Neuronal stem cell (in vitro differentiated cells): ENCODE results near the gene STMN3.

Experiments
- DNase-seq: peaks from one replicate; pipeline ENCODE4 v3.0.0-alpha.2; 2013; ENCODE audit warnings: low spot score
- H2AFZ ChIP-seq: one replicate; pipeline ENCODE4 v1.6.1; 2013; ENCODE audit warnings: mild to moderate bottlenecking, low read length, inconsistent platforms
- H2AK5ac ChIP-seq: 2 replicates; pipeline ENCODE4 v1.6.1; 2013; ENCODE audit warnings: low read depth, mild to moderate bottlenecking, inconsistent platforms, low read length, moderate library complexity, mixed read lengths
- H2BK120ac ChIP-seq: 2 replicates; pipeline ENCODE4 v1.6.1; 2013; ENCODE audit warnings: low read depth, mild to moderate bottlenecking, inconsistent platforms, low read length, moderate library complexity, mixed read lengths
- H2BK12ac ChIP-seq: one replicate; pipeline ENCODE4 v1.6.1; 2013; ENCODE audit warnings: low read length, inconsistent platforms
- H2BK15ac ChIP-seq: 2 replicates; pipeline ENCODE4 v1.6.1; 2013; ENCODE audit warnings: mild to moderate bottlenecking, low read length, inconsistent platforms, mixed read lengths
- H2BK5ac ChIP-seq: one replicate; pipeline ENCODE4 v1.6.1; 2013; ENCODE audit warnings: inconsistent platforms, mild to moderate bottlenecking, low read length, moderate library complexity
- H3K14ac ChIP-seq: one replicate; pipeline ENCODE4 v1.6.1; 2013; ENCODE audit warnings: low read length, inconsistent platforms
- H3K18ac ChIP-seq: 2 replicates; pipeline ENCODE4 v1.6.1; 2013; ENCODE audit warnings: low read length, inconsistent platforms
- H3K23ac ChIP-seq: 2 replicates; pipeline ENCODE4 v1.6.1; 2013; ENCODE audit warnings: low read depth, mild to moderate bottlenecking, mixed read lengths, low read length, inconsistent platforms; ENCODE audit not compliant: poor library complexity
- H3K27ac ChIP-seq: replicated peaks from 3 replicates; pipeline ENCODE4 v1.5.1; 2013; ENCODE audit warnings: low read length, inconsistent platforms
- H3K27me3 ChIP-seq, 3 experiments: 2 replicates each; pipeline ENCODE4 v1.6.1; 2013; ENCODE audit warnings: low read length in 3 of 3, mild to moderate bottlenecking in 2 of 3, inconsistent platforms in 1 of 3, low read depth in 1 of 3, mixed read lengths in 1 of 3, moderate library complexity in 1 of 3; ENCODE audit not compliant: control insufficient read depth in 3 of 3, insufficient read depth in 3 of 3
- H3K36me3 ChIP-seq, 2 donors: replicated peaks in 1 of 2; 2 replicates each; pipeline ENCODE4 v1.6.1; 2013; ENCODE audit warnings: low read length in 2 of 2; ENCODE audit not compliant: control insufficient read depth in 2 of 2, insufficient read depth in 2 of 2
- H3K4ac ChIP-seq: 2 replicates; pipeline ENCODE4 v1.6.1; 2013; ENCODE audit warnings: inconsistent platforms, mild to moderate bottlenecking, low read length, moderate library complexity
- H3K4me1 ChIP-seq, 2 donors: 1 replicate in 1 of 2; 2 replicates in 1 of 2; pipeline ENCODE4 v1.6.1; 2013; ENCODE audit warnings: low read length in 2 of 2, low read depth in 1 of 2; ENCODE audit not compliant: control insufficient read depth in 2 of 2, insufficient read depth in 1 of 2
- H3K4me2 ChIP-seq: one replicate; pipeline ENCODE4 v1.6.1; 2013; ENCODE audit warnings: mild to moderate bottlenecking, low read length, inconsistent platforms; ENCODE audit not compliant: insufficient read depth, poor library complexity, severe bottlenecking
- H3K4me3 ChIP-seq, 2 donors: 2 replicates each; pipeline ENCODE4 v1.5.1; 2013; ENCODE audit warnings: low read length in 2 of 2, mild to moderate bottlenecking in 2 of 2, inconsistent platforms in 1 of 2, moderate library complexity in 1 of 2
- H3K79me1 ChIP-seq: one replicate; pipeline ENCODE4 v1.6.1; 2013; ENCODE audit warnings: low read depth, mild to moderate bottlenecking, inconsistent platforms, low read length, moderate library complexity
- H3K9ac ChIP-seq: one replicate; pipeline ENCODE4 v1.6.1; 2013; ENCODE audit warnings: mild to moderate bottlenecking, low read depth, low read length, inconsistent platforms; ENCODE audit not compliant: poor library complexity
- H3K9me3 ChIP-seq, 2 donors: replicated peaks in 1 of 2; 2 replicates each; pipeline versions ENCODE3 to v1.6.1; 2013; ENCODE audit warnings: low read length in 2 of 2, mild to moderate bottlenecking in 2 of 2, inconsistent platforms in 1 of 2, low read depth in 1 of 2, mixed read lengths in 1 of 2, moderate library complexity in 1 of 2; ENCODE audit not compliant: control insufficient read depth in 2 of 2, insufficient read depth in 1 of 2
- H4K8ac ChIP-seq: one replicate; pipeline ENCODE4 v1.6.1; 2013; ENCODE audit warnings: low read depth, mild to moderate bottlenecking, inconsistent platforms, low read length, moderate library complexity
- H4K91ac ChIP-seq: one replicate; pipeline ENCODE4 v1.6.1; 2013; ENCODE audit warnings: low read length, low read depth, mild to moderate bottlenecking, inconsistent platforms; ENCODE audit not compliant: poor library complexity
- WGBS, 2 donors: extraction: QIAGEN DNeasy Blood & Tissue Kit; methylation state at CpG; one replicate each; pipeline ENCODE4 v1.1.7; 2013; ENCODE audit warnings: missing lambda C conversion rate in 2 of 2, mixed read lengths in 1 of 2; ENCODE audit not compliant: insufficient read length in 2 of 2, insufficient replicate concordance in 1 of 2; ENCODE audit errors: extremely low coverage in 2 of 2; 5-methylcytosine and 5-hydroxymethylcytosine counted together

Gene STMN3

DNA sequence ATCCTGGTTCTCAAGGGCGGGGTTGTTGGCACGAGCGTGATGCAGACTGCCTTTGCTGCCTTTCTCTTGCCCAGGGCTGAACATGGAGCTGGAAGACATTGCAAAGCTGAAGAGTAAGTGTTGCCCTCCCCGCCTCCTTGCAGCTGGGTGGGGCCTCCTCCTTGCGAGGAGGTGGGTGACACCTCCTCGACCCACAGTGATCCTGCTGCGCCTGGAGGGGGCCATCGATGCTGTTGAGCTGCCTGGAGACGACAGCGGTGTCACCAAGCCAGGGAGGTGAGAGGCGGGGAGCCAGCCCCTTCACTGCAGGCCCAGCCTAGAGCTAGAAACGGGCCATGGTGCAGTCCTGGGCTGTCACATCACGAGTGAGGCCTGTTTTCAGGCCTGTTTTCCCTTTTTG is 24.8 kb upstream of the STMN3 start:
- Histone ChIP-seq H2BK5ac (no peak overlapping the region), H3K18ac (no peak overlapping the region), H3K23ac (no peak overlapping the region), H3K4ac (no peak overlapping the region), H3K36me3 (peaks cover 8 to 69% of the 10 kb centered on the region in 2 donors), H3K9me3 (peaks cover 0 to 3% of the 10 kb centered on the region in 2 donors), H3K27ac (no peak overlapping the region), H3K4me2 (no peak overlapping the region), H2BK12ac (no peak overlapping the region), H3K4me3 (no peak overlapping the region), H3K9ac (no peak overlapping the region), H2AFZ (no peak overlapping the region), H4K8ac (no peak overlapping the region), H3K4me1 (peaks cover 0 to 2% of the 10 kb centered on the region in 2 donors), H3K27me3 (no peaks in the 10 kb centered on the region), H2AK5ac (no peak overlapping the region), H2BK15ac (no peak overlapping the region), H4K91ac (no peak overlapping the region), H3K14ac (no peak overlapping the region), H3K79me1 (peaks cover 2% of the 10 kb centered on the region), H2BK120ac (no peak overlapping the region)
- DNase-seq: no peak
- WGBS, 2 donors: no CpG with 5 or more reads among the region's 13 CpGs

DNA sequence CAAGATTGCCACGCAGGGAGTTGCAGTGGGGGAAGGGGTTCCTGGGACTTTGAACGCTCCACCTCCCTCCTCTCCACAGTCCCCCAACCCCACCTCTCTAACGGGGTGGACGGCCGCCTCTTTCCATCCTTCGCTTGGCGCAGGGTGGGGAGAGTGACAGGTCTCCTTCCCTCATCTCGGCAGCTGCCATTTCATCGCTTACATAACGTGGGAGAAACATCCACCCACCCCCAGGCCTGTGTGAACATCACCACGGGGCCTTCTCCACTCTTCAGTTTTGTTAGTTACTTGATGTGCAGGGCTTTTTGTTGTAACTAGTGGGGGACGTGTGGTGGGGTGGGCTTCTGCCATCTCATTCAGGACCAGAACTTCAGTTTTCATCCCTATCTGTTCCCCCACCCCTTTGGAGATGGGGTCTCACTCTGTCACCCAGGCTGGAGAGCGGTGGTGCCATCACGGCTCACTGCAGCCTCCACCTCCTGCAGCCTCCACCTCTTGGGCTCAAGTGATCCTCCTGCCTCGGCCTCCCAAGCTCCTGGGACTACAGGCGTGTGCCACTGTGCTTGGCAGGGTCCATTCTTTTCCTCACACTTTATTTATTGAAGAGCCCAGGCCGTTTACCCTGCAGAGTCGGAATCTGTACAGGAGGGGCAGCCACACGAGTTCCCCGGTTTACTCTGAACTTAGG is 22.6 kb upstream of the STMN3 start:
- peak overlapping the region; percentile 8 for H3K14ac ChIP-seq
- no peak overlapping the region for H2BK12ac ChIP-seq
- no peaks in the 10 kb centered on the region for H3K9me3 ChIP-seq
- H3K4me3 ChIP-seq: no peak overlapping the region
- H2BK5ac ChIP-seq: no peak overlapping the region
- H3K4me1 ChIP-seq: no peaks in the 10 kb centered on the region
- no peak overlapping the region for H3K18ac ChIP-seq
- H3K9ac ChIP-seq: no peak overlapping the region
- H4K91ac ChIP-seq: no peak overlapping the region
- no peak overlapping the region for H2AK5ac ChIP-seq
- no peak overlapping the region for H2AFZ ChIP-seq
- peaks cover 3% of the 10 kb centered on the region for H3K79me1 ChIP-seq
- no peak overlapping the region for H3K4me2 ChIP-seq
- H3K36me3 ChIP-seq: peaks cover 6 to 67% of the 10 kb centered on the region in 2 donors
- DNase-seq: no peak
- no peak overlapping the region for H3K4ac ChIP-seq
- no peak overlapping the region for H3K27ac ChIP-seq
- H2BK15ac ChIP-seq: no peak overlapping the region
- no peak overlapping the region for H2BK120ac ChIP-seq
- H3K27me3 ChIP-seq: no peaks in the 10 kb centered on the region
- no peak overlapping the region for H3K23ac ChIP-seq
- no CpG with 5 or more reads among the region's 20 CpGs for whole genome bisulfite sequencing, 2 donors
- no peak overlapping the region for H4K8ac ChIP-seq

- no CpG with 5 or more reads among the region's 14 CpGs for WGBS, 2 donors
- Histone ChIP-seq H3K14ac (no peak overlapping the region), H3K36me3 (peaks cover 6 to 70% of the 10 kb centered on the region in 2 donors)
These were observed 20.7 kb upstream of the STMN3 start for GRCh38 chr20:63673951-63674350.

GRCh38 chr20:63672666-63673065 is 19.4 kb upstream of the STMN3 start:
- H3K4me3 ChIP-seq: no peak overlapping the region
- no peaks in the 10 kb centered on the region for H3K9me3 ChIP-seq
- no peak overlapping the region for H3K27ac ChIP-seq

More at GRCh38 chr20:63673951-63674350, 20.7 kb upstream of the STMN3 start:
- Histone ChIP-seq H3K4me1 (no peaks in the 10 kb centered on the region), H2BK120ac (no peak overlapping the region), H3K27ac (no peak overlapping the region), H3K4me3 (no peak overlapping the region), H3K4me2 (no peak overlapping the region), H3K79me1 (peaks cover 3% of the 10 kb centered on the region), H4K91ac (no peak overlapping the region), H3K23ac (no peak overlapping the region), H4K8ac (no peak overlapping the region), H3K9ac (no peak overlapping the region), H2BK15ac (no peak overlapping the region), H2BK12ac (no peak overlapping the region), H2AK5ac (no peak overlapping the region), H3K4ac (no peak overlapping the region), H3K9me3 (no peaks in the 10 kb centered on the region), H2BK5ac (no peak overlapping the region), H3K27me3 (no peaks in the 10 kb centered on the region), H2AFZ (no peak overlapping the region), H3K18ac (no peak overlapping the region)
- no peak for DNase-seq

More at GRCh38 chr20:63672666-63673065, 19.4 kb upstream of the STMN3 start:
- Histone ChIP-seq H2BK5ac (no peak overlapping the region), H2BK12ac (no peak overlapping the region), H3K79me1 (peaks cover 3% of the 10 kb centered on the region), H2BK15ac (no peak overlapping the region), H2AK5ac (no peak overlapping the region), H3K14ac (no peak overlapping the region), H4K8ac (no peak overlapping the region), H3K9ac (peak overlapping the region; percentile 60), H3K23ac (peak overlapping the region; percentile 73), H3K27me3 (no peaks in the 10 kb centered on the region), H3K4me1 (no peaks in the 10 kb centered on the region), H4K91ac (no peak overlapping the region), H2AFZ (no peak overlapping the region), H3K36me3 (peaks cover 6 to 71% of the 10 kb centered on the region in 2 donors), H3K18ac (no peak overlapping the region), H3K4me2 (no peak overlapping the region), H2BK120ac (no peak overlapping the region), H3K4ac (no peak overlapping the region)
- WGBS, 2 donors: no CpG with 5 or more reads among the region's 10 CpGs
- no peak for DNase-seq
